Astrocyte of the cerebellum (primary cell): ENCODE data around the gene SLC5A4.

Experiments used
- DNase-seq: peaks from one replicate; pipeline ENCODE4 v3.0.0-alpha.2; 2011; ENCODE audit warnings: low read depth
- H3K4me3 ChIP-seq: 2 replicates; pipeline ENCODE4 v1.5.1; 2011; ENCODE audit warnings: mild to moderate bottlenecking, low read depth, low read length, moderate library complexity
- CTCF ChIP-seq: IDR thresholded peaks from 2 replicates; pipeline ENCODE4 v1.5.1; 2012; ENCODE audit warnings: low read length, low read depth, moderate library complexity, mild to moderate bottlenecking; ENCODE audit errors: missing control alignments
- in situ Hi-C: cut with HindIII; loops from 2 replicates; pipeline ENCODE4 v1.10.0; 2017; ENCODE audit warnings: low sequenced_read_pairs

SLC5A4 gene

GRCh38 chr22:32205974-32206773 lies 49.0 kb downstream of the SLC5A4 start:
- no peak for TF ChIP-seq CTCF
- in situ Hi-C loops: no loop called here
- DNase-seq: no peak
- no peak overlapping the region for H3K4me3 ChIP-seq

- DNase-seq: peak; percentile 8
- in situ Hi-C loops: no loop called here
- peak within 1 kb of the TSS; percentile 6 for H3K4me3 ChIP-seq
- TF ChIP-seq CTCF: no peak
Measured at GRCh38 chr22:32204856-32205722, 50.1 kb downstream of the SLC5A4 start, which contains the start of gene RFPL2. TSS of gene RFPL2 (minus strand) at chr22:32205073. CDS start at chr22:32202451, 2,622 bp downstream.

GRCh38 chr22:32204040-32204855 lies 50.9 kb downstream of the SLC5A4 start:
- DNase-seq: no peak
- no peak for TF ChIP-seq CTCF
- in situ Hi-C loops: no loop called here
- peak overlapping the region; percentile 6 for H3K4me3 ChIP-seq

GRCh38 chr22:32203181-32204039 lies 51.7 kb downstream of the SLC5A4 start:
- DNase-seq: no peak
- in situ Hi-C loops: no loop called here
- peak overlapping the region; percentile 20 for H3K4me3 ChIP-seq
- no peak for TF ChIP-seq CTCF

- in situ Hi-C loops: no loop called here
- DNase-seq: peak; percentile 18
- peak overlapping the region; percentile 20 for H3K4me3 ChIP-seq
- peak; percentile 65 for TF ChIP-seq CTCF
Measured at GRCh38 chr22:32202539-32203180, 52.5 kb downstream of the SLC5A4 start.
